ENCODE results near the gene CNPY1.

The CNPY1 gene

DNA sequence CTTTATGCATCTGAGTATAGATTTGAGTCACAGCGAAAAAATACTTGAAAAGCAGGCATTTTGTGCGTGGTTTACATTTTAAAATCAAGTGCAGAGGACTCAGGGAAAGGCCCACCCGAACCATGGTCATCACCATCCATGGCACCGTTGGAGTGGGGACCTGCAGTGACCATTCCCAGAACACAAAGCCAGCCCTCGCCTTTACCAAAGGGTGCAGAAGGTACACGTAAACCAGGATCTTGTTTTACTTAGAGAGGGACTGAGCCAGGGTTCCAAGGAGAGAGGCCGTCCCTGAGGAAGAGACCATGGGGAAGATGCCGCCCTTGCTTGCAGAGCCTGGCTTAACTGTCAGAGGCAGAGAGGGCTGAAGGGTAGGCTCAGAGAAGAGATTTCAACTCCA lies 12.0 kb upstream of the CNPY1 start:
- no peak for FAIRE-seq

DNA sequence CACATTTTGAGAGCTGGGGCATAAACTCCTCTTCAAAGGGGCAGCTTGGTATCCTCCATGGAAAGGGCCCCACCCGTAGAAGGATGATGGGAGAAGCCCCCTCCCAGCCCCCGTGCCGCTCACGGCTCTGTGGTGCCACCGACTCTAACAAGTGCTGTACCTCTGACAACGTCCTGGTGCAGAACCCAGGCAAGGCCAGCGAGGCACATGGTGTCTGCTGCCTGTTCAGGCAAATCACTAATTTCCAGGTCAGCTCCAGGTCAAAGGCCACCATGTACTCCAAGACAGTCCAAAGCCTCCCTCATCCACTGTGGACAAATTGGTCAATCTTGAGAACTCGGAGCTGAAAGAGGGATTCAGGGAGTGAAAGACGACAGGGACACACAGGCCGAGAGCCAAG lies 11.4 kb upstream of the CNPY1 start:
- no peak for FAIRE-seq

DNA sequence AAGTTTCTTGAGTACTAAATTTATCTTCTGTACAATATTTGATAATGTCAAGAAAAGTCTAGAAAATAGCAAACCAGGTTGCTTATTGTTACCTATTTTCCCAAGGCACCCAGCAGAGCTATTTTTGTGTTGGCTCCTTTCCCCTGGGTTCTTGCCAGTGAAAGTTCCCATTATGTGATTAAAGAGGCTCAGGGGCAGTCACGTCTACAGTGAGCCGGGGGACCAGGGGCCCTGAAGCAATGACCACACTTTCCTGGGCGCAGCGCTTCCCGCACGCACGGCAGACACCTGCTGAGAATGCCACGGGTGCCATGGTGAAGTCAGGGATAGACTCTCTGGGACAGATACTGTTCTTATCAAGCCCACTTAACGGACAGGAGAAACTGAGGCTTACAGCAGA lies 10.4 kb upstream of the CNPY1 start:
- FAIRE-seq: no peak

DNA sequence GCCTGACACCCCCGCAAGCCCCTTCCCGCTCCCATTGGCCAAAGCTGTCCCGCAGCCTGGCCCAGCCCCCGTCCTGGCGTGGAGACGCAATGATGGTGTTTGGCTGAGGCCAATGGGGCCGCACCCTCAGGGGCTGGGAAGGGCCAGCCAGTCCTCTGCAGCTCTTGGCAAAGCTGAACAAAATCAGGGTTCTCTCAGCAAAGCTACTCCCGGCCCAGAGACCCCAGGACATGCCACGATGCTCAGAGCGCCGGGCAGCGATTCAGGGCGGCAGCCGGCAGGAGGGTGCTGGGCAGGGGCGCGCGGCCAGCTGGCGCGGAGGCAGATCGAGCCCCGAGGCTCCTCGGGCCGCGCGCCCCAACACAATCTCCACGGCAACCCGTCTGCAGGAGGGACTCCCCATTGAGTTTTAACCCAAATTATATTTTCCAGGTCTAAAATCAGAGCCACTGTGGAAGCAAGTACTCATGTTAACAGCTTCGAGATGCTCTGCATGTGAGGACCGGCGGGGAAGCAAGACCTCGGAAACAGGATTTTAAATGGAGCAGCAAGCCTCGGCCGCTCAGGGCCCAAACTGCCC lies 8.8 kb upstream of the CNPY1 start:
- FAIRE-seq: no peak

DNA sequence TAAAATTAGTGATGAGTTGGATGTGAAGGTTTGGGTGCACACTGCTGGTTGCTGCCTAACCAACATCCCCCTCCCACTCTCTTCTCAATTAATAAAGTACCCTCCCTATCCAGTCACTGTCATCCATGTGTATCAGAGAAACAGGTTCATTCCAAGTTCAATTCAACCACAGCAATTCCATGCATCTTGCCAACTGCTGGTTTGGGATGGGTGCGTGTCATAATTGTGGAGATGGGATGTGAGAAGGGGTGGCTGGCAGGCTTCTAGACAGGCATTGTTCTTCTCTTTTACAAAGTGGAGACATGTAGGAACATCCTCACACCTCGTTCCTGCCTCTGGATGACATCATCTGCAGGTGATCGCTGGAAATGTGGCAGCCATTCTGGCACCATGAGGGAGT lies 7.5 kb upstream of the CNPY1 start:
- FAIRE-seq: no peak

DNA sequence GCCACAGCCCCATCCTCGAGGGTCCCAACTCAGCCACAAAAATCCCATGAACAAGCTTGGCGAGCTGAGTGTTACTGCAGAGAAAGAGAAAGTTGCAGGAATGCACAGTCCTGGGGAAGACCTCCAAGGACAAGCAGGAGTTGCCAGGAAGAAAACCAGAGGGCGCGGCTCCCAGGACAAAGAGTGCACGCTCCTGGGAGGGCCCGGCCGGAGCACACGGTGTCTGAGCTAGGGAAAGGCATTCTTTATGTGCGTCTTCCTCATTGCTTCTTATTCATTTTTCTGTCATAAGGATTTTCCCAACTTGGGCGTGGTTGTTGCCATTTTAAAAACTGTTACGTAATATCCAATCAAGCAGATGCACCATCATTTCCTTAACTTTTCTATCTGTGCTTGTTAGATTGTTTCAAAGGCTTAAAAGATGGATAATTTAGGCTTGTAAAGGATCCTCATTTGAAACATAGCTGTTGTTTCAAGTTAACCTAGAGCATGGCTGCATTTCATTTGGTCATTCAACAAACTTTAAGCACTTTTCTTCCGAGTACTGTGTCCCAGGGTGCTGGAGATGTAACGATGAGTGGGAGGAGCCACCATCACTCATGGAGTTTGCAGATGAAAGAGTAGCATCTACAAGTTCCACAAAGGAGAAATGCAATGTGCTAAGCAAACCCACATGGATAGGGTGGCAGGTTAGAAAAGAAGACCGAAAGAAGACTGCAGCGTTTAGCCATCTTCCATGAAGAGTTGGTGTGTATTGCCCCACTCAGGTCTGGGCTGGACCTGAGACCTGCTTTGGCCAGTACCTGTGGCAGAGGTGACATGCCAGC lies 5.6 kb upstream of the CNPY1 start:
- FAIRE-seq: no peak

DNA sequence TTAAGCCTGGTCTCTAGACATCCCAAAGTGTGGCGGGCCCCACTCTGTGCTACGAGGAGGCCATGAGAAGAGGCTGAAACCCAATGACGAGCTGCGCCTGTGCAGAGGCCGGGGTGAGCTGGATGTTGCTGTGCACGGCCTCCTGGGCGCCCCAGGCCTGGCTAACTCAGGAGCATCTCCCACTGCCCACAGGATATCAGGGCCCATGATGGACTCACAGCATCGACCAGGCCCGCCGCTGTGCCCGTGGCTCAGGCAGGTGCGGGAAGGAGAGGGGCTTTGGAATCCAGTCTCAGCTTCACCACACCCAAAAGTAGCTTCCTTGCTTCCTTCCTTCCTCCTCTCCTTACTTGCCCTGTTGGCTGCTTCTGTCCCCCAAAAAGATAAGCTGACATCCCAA lies 4.6 kb upstream of the CNPY1 start:
- no peak for FAIRE-seq

DNA sequence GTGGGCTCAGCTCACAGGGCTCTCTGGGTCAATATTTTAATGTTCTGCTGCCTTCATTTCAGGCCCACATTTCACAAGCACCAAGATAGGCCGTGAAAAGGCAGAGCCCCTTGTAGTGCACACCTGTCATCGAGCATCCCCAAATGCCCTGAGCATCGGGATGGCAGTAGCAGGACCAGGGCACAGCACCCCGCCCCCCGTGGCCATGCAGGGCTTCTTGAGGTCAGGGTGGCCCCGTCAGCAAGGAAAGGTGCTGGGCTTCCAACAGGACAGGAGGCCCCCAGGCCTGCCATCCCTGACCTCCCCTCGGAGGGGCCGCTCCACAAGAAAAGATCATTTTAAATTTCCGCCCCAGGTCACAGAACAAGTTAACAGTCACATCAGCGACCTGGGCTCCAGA lies 2.9 kb upstream of the CNPY1 start:
- no peak for FAIRE-seq

DNA sequence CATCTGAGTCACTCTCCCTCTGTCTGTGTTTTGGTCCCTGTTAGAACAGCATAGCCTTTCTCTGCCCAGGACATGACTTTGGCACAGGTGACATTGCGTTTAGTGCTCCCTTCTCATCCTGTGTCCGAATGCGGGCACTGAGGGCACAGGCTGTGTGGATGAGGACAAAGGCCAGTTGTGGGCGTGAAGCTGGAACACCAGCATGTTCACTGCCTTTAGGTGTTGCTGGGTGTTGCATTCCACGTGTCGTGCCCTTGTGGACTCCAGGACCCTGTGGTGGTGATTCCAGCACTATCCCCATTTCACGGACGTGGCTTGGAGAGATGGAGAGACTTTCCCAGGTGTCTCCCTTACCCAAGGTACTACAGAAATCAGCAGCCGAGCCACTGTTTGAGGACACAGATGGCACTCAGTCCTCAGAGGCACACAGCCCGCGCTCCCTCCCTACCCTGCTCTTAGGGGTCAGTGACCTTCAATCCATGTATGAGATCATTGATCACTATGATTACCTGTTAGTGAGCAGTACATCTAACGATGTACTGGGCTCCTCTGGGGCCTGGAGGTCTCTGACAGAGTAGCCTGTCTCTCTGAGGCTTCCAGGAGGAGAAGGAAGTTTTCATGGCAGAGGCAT lies 917 bp upstream of the CNPY1 start:
- no peak for FAIRE-seq

DNA sequence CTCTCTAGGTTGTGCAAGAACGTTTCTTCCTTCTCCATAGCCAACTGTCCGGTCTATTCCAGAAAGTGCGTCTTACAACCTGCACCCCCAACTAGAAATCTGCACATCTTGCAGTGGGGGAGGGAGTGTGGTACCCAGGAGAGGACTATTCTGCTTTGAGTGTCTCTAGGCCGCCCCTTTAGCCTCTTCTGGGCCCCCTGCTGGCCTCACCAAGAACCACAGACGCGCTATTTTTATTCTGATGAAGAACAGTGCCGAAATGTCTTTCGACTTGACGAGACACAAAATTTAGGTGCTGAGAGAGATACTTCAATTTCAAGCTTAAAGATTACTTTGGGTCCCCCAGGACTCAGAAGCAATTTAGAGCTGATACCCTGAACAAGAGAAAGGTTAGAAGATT lies 1.0 kb downstream of the CNPY1 start:
- FAIRE-seq: no peak

DNA sequence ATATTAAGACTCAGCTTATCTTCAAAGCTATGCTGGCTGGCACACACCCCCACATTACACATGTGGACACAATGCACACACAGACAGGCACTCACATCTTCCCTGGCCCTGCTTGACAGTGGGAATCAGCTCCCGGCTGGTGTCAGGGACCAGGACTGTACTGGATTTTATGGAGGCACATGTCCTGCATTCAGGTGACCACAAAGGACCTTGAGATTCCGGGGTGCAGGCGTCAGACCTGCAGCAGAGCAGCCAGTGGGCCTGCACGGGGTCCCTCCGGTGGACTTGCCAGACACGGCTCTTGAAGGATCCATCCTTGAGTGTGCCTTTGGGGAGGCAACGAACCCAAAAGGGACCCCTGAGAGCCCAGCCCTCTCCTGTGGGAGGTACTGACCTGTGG lies 1.9 kb downstream of the CNPY1 start:
- FAIRE-seq: no peak

DNA sequence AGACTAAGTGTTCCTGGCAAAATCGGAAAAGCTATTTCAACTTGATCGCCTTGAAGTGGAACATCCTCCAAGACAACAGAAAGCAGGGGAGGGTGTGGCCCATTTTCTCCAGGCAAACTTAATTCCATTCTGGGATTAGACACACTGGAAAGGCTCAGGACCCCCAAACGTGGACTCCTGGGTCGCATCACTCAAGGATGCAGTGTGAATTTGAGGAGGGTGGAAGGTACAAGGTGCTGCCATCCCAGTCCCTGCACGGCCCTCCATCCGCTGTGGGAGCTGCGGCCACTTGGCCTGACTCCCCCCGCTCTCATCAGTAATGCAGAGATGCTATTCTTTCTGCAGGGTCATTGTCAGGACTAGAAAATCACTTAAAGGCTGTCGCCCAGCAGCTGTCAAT lies 2.4 kb downstream of the CNPY1 start:
- FAIRE-seq: no peak

DNA sequence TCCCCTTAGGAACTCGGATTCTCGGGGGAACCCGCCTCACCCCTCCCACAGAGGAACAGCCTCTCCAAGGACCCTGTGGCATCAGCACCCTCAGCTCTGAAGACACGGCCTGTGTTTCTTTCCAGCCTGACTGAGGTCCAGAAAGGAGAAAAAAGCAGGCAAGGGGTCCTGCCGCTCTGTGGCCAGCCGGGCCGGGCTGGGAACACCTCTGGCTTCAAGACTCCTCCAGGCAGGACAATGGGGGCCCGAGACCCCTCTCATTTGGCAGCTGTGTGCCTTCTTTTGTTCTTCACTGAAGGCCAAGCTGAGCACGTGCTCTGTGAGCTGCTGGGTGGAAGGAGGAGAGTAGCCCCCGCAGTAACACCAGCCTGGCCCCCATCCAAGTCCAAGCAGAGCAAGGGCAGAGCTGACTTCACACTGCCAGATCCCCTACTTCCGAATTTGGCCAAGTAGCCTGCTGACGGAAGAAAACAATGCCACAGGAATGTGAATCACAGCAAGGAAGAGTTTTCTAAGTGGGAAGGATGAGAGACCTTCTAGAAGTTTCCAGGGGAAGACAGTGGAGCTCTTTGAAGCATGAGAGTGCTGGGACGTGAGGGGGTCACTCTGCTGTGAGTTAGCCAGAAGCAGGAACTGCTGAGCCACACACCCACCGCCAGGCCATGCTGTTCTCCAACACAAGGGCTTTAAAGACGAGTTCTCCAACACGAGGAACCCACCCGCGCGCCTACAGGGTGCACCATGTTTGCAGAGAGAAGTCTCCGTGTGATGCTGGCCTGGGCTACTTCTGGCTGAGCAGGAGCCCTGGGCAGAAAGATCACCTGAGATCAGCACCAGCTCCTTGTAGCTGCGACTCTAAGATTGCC lies 3.1 kb downstream of the CNPY1 start:
- no peak for FAIRE-seq

DNA sequence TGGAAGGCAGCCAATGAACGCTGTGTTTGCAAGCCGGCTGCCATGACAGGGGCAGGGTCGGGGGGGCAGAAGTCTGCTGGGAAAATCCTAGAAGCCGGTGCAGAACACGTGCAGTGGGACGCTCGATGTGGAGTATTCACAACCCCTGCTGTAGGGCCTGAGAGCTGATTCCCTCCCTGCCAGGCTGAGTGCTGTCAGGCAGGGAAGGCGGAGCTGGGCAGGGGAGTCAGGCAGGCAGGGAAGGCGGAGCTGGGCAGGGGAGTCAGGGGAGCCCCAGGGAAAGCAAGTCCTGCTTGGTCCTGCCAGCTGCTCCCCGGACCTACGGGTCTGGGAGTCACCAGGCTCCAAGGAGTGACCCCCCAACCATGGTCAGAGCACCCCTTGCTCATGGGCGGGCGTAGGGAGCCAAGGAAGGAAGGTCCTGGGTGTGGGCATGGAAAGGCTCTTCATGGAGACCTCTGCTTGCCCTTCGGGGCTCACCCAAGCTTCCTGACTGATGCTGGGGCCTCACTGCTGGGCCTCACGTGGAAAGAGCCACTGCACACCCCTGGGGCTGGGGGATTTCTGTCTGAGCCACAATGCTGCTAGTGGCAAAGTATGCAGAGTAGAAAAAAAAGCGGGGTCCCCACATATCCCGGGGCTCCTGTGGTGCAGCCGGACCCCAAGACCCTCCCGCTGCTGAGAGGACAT lies 4.2 kb downstream of the CNPY1 start:
- FAIRE-seq: no peak

DNA sequence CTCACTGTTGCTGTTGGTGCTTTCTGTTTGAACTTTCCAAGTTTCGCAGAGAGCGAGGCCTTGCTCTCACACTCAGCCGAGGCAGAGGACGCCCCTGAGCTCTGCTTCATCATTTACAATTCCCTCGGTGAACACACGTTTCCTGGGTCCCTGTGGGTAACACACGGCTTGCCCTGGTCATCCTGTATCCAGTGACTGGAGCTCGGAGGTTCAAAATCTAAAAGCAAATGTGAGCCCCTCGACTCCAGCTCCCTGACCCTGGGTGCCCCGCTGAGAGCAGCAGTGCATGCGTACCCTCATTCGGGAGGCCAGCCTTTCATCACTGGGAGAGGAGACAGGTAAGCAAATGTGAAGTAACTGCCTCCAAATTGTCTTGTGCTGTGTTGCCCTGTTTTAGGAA lies 5.8 kb downstream of the CNPY1 start:
- no peak for FAIRE-seq

DNA sequence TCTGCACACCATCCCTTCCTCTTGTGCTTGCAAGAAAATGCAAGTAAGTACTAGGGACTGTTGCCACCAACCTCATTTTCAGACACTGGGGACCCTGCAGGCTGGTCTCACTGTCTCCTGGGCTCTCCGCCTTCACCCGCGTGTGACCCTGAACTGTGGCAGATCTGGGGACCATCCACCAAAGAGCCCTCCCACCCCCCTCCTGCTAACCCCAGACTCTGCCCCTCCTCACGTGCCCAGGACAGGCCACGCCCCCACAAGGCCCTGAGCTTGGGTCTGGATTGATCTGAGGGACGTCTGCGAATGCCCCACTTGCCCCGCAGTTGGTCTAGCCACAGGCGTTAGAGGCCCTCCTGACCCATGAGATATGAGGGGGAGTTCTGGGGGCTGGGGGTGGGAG lies 8.1 kb downstream of the CNPY1 start:
- no peak for FAIRE-seq

DNA sequence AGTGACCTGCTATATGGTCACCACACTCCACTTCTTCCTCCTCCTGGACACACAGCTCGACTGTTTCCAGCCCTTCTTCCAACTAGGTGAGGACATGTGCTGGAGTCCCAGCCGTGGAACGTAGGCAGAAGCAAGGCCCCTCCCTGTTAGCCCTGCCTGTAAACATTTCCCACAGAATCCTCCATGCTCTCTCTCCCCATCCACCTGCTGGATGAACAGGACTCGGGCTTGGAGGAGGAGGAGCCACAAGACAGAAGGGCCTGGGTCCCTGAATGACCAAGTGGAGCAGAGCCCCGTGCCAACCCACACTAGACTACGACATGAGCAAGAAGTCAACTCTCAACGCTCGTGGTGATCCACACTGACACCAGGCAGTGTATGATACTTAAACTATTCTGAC lies 9.9 kb downstream of the CNPY1 start:
- no peak for FAIRE-seq

DNA sequence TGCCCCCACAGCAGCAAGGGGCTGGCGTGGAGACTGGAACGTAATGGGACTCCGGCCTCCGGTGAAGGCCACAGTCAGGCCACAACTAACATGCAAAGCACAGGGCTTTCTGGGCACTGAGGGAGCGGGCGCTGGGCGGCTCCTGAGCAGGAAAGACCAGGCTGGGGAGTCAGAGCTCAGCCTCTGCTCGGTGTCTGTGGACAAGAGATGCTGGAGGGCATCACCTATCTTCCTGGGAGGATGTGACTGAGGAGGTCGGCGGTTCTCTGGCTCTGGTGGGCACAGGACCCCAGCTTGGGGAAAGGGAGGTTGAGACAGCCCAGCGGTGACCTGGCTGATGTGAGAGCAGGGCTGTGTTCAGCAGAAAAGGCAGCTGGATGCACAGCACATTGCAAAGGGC lies 11.7 kb downstream of the CNPY1 start:
- no peak for FAIRE-seq

DNA sequence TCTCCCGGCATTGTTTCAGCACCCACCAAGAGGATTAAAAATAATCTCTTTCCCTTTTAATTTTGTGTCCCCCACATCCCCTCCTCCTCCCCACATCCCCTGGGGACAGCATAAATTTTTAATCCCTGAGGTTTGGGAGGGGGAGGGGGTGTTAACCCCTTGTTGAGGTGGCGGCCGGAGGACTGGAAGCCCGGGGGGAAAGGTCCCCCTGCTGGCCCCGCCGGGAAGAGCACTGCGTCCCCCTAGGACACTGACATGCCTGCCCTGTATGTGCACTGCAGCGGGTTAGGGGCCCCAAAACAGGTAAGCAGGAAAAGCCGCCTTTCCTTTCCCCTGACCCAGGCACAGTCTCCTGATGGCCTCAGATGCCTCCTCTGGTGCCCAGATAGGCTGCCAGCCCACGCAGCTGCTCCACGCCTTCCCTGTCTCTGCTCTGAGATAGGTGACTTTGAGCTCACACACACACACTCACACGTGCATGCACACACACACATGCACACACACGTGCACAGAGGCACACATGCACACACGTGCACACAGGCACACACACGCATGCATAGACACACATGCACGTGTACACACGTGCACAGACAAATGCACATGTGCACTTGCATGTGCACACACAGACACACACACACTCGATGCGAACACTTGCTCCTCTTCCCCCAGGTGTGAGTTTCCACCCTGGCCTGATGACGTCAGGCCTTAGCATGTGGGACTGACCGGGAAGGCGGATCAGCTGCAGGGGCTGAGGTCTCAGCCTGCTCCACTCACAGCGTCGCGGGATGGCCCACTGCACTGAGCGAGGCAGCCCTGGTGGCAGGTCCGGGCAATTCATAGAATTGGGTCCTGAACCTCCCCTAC lies 12.3 kb downstream of the CNPY1 start:
- FAIRE-seq: no peak

DNA sequence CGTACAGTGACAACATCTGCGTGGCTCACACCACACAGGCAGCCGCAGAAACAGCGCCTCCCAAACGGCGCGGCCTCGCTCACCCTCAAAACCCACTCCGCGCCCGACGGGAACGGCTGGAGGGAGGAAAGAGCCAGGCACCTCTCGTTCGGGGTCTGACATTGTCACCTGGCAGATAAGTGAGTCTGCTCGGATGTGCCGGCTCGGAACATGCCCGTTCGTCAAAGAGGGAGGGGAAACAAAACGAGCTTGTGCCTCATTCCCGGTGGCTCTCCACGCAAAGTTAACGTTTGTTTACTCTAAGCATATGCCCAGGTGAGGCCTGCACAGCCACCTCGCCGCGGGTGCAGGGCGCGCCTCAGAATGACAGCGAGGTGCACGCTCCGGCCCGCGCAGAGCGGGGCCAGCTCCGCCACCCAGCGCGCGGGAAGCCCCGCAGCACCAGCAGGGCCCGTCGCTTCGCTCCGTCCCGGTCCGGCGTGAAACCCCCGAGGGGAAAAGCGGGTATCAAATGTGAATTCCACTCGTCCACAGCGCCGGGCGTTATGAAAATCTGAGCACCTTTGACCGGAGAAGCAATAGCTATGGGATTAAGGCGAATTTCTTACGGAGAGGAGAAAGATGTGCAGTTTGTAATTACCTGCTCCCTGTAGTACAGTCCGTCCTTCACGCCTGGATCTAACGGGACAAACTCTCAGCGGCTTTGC lies 13.1 kb downstream of the CNPY1 start:
- no peak for FAIRE-seq

DNA sequence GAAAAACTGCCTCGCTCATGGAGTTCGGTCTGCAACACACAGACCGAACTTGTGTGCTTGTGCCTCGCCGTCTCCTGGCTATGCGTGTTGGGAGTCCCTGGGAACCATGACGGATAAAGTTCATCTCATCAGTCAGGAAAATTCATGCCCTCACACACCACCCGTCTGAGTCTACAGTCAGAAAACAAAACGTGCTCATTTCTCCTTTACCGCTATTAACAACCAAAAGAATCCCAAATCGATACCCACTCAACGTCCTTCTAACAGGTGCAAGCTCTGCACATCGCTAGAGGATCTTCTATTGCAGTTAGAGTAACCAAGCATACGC lies 13.6 kb downstream of the CNPY1 start:
- no peak for FAIRE-seq
